SK-N-MC (cell line): ENCODE data around the gene CCDC3.
"Not testable (repeated sequence)": the region's sequence is repeated elsewhere in the genome, so short reads cannot be mapped to it uniquely, and the experiment has no call there.

Experiments used
- DNase-seq: peaks from one replicate; pipeline ENCODE4 v3.0.0-alpha.2; 2011; ENCODE audit warnings: low read depth, low spot score
- H3K27ac ChIP-seq: fragments of 200-600 bp; sonication (generic); 2 replicates; pipeline ENCODE4 v1.5.1; 2016; ENCODE audit warnings: mixed run types
- H3K36me3 ChIP-seq: fragments of 200-600 bp; sonication (generic); 2 replicates; pipeline ENCODE4 v1.6.1; 2017; ENCODE audit warnings: antibody characterized with exemption, low read length, mixed read lengths; ENCODE audit not compliant: insufficient read depth
- H3K4me3 ChIP-seq: fragments of 200-600 bp; sonication (generic); 2 replicates; pipeline ENCODE4 v1.5.1; 2016
- H3K9ac ChIP-seq: fragments of 200-600 bp; sonication (generic); 2 replicates; pipeline ENCODE4 v1.8.0; 2017; ENCODE audit warnings: mixed run types, mixed read lengths; ENCODE audit not compliant: insufficient read length
- H3K9me3 ChIP-seq: fragments of 200-600 bp; sonication (generic); 2 replicates; pipeline ENCODE4 v1.6.1; 2017; ENCODE audit warnings: low read depth, mild to moderate bottlenecking, antibody characterized with exemption, low read length, moderate library complexity, mixed read lengths
- EZH2 ChIP-seq: fragments of 200-600 bp; sonication (generic); IDR thresholded peaks from one replicate; pipeline ENCODE4 v1.6.1; 2017; ENCODE audit warnings: antibody characterized with exemption
- FOXP2 ChIP-seq: optimal IDR thresholded peaks from 2 replicates; pipeline ENCODE3; 2011; ENCODE audit warnings: mild to moderate bottlenecking, moderate library complexity; ENCODE audit not compliant: insufficient read depth; ENCODE audit errors: extremely low read length, control extremely low read depth
- POLR2AphosphoS5 ChIP-seq: IDR thresholded peaks from 2 replicates; pipeline ENCODE4 v1.6.1; 2012; ENCODE audit warnings: mild to moderate bottlenecking, low read depth, low read length, borderline replicate concordance

CCDC3 gene

DNA sequence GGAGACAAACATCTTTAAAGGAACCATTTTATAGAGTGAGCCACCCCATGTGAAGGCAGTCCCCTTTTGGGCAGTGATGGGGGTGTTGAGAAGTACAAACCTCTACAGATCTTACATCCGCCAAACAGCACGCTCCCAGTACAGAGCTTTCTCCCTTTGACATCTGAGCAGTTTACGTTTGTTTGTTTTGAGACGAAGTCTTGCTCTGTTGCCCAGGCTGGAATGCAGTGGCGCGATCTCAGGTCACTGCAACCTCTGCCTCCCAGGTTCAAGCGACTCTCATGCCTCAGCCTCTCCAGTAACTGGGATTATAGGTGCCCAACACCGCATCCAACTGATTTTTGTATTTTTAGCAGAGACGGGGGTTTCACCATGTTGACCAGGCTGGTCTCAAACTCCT, 128.9 kb downstream of the CCDC3 start:
- no peak overlapping the region for H3K27ac ChIP-seq
- no peak for DNase-seq
- no peak overlapping the region for H3K4me3 ChIP-seq
- no peaks in the 10 kb centered on the region for H3K9me3 ChIP-seq
- no peak for TF ChIP-seq POLR2AphosphoS5
- TF ChIP-seq EZH2, result no peak
- TF ChIP-seq FOXP2, result no peak
- H3K36me3 ChIP-seq, result no peaks in the 10 kb centered on the region
- no peak overlapping the region for H3K9ac ChIP-seq

DNA sequence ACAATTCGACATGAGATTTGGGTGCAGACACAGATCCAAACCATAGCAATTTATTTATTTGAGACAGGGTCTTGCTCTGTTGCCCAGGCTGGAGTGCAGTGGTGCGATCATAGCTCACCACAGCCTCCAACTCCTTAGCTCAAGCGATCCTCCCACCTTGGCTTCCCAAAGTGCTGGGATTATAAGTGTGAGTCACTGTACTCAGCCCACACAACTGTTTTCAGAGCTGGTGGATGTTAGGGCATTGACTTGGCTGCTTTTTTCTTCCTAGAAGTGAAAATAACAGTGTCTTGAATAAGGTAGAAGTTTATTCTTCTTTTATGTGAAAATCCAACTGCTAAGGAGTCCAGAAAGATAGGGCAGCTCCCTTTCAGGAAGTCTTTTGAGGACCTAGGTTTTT, 132.1 kb downstream of the CCDC3 start:
- H3K27ac ChIP-seq, result no peak overlapping the region
- no peaks in the 10 kb centered on the region for H3K36me3 ChIP-seq
- H3K9ac ChIP-seq, result no peak overlapping the region
- DNase-seq, result no peak
- no peaks in the 10 kb centered on the region for H3K9me3 ChIP-seq
- H3K4me3 ChIP-seq, result no peak overlapping the region
- no peak for TF ChIP-seq EZH2
- no peak for TF ChIP-seq POLR2AphosphoS5

DNA sequence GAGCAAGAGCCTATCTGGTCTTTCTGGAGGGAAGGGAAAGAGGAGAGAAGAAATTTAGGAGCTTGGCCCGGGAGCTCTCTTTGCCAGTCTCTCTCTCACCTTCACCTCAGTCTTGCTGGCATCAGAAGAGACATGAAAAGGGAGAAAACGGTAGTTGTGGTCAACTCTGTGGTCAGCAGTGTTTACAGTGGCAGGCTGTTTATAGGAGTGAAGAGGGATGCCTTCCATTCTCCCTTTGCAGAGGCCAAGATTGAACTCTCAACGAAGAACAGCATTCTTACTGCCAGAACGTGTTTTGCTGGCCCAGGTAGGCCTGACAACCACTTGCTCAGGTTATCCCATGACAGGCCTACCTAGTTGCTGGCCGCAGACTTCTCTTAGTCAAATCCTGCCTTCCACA, 133.3 kb downstream of the CCDC3 start:
- Histone ChIP-seq H3K27ac (no peak overlapping the region), H3K4me3 (no peak overlapping the region), H3K36me3 (no peaks in the 10 kb centered on the region), H3K9ac (no peak overlapping the region), H3K9me3 (no peaks in the 10 kb centered on the region)
- TF ChIP-seq FOXP2, result no peak
- no peak for TF ChIP-seq EZH2
- no peak for TF ChIP-seq POLR2AphosphoS5
- no peak for DNase-seq

DNA sequence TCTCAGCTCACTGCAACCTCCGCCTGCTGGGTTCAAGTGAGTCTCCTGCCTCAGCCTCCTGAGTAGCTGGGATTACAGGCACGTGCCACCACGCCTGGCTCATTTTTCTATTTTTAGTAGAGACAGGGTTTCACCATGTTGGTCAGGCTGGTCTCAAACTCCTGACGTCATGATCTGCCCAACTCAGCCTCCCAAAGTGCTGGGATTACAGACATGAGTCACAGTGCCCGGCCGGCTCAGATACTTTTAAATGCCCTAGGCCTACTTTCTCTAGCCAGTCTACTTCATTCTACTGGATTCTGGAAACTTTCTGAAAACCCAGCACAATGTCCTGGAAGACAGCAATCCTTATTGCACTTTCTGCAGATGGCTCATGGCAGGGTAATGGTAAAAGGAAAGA, 136.0 kb downstream of the CCDC3 start:
- not testable (repeated sequence) for DNase-seq, H3K9ac ChIP-seq, H3K9me3 ChIP-seq, H3K27ac ChIP-seq, H3K36me3 ChIP-seq, H3K4me3 ChIP-seq

DNA sequence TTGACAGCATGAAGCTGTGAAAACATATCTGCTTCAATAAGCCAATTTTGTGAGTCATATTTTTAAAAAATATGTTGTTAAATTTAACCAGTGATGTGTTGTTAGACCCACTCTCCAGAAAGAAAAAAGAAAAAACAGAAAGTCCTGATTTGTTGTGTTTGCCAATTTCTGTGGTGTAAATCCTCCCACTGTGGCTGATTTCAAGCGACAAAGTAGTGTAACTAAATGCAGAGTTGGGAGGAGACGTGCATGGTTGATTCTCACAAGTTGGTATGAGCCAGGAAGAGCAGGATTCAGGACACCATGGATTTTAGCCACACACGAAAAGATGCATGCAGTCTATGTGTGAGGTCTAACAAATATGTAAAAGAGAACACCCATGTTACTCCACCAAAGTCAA, 139.1 kb downstream of the CCDC3 start:
- no peaks in the 10 kb centered on the region for H3K9me3 ChIP-seq
- no peaks in the 10 kb centered on the region for H3K36me3 ChIP-seq
- H3K27ac ChIP-seq, result no peak overlapping the region
- TF ChIP-seq EZH2 (no peak), FOXP2 (no peak), POLR2AphosphoS5 (no peak)
- H3K4me3 ChIP-seq, result no peak overlapping the region
- no peak for DNase-seq
- H3K9ac ChIP-seq, result no peak overlapping the region

DNA sequence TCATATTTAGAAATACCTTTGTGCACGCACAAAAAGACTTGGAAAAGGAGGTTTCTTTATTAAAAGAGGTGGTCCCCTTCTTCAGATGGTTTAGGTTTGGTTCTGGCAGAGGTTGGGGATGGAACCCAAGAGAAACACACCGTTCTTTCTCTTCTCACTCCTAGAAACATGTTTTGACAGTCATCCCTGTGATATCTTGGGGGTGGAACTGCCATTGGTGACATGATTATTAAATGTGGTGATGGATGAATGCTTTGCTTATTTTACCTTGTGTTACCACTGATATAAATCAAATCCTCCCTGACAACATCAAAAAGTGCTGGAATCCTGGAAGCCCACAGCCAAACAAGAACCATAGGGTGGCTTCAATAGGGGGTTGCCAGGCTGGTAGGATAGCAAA, 146.5 kb downstream of the CCDC3 start:
- no peak overlapping the region for H3K9ac ChIP-seq
- no peaks in the 10 kb centered on the region for H3K36me3 ChIP-seq
- H3K4me3 ChIP-seq, result no peak overlapping the region
- no peak overlapping the region for H3K27ac ChIP-seq
- DNase-seq, result no peak
- no peak for TF ChIP-seq POLR2AphosphoS5
- no peak for TF ChIP-seq FOXP2
- TF ChIP-seq EZH2, result no peak
- no peaks in the 10 kb centered on the region for H3K9me3 ChIP-seq

DNA sequence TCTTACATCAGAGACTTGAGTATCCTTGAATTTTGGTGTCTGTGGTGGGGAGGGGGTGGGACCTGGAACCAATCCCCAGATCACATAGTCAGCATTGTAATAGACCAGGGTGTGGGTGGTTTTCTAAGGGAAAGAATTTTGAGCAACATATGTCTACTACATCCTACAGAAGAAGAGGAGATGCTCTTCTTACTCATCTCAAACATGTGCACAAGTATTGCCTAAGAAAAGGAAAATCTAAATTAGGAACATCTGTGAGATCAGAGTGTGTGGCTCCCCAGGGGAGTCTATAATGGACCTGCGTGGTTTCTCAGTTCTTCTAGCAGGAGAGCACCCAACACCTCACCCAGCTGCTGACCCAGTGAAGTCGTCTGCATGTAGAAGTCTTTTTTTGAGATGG, 148.8 kb downstream of the CCDC3 start:
- H3K9me3 ChIP-seq, result no peaks in the 10 kb centered on the region
- DNase-seq, result no peak
- no peak overlapping the region for H3K4me3 ChIP-seq
- no peak for TF ChIP-seq EZH2
- no peak for TF ChIP-seq FOXP2
- TF ChIP-seq POLR2AphosphoS5, result no peak
- H3K27ac ChIP-seq, result no peak overlapping the region
- no peaks in the 10 kb centered on the region for H3K36me3 ChIP-seq
- H3K9ac ChIP-seq, result no peak overlapping the region

DNA sequence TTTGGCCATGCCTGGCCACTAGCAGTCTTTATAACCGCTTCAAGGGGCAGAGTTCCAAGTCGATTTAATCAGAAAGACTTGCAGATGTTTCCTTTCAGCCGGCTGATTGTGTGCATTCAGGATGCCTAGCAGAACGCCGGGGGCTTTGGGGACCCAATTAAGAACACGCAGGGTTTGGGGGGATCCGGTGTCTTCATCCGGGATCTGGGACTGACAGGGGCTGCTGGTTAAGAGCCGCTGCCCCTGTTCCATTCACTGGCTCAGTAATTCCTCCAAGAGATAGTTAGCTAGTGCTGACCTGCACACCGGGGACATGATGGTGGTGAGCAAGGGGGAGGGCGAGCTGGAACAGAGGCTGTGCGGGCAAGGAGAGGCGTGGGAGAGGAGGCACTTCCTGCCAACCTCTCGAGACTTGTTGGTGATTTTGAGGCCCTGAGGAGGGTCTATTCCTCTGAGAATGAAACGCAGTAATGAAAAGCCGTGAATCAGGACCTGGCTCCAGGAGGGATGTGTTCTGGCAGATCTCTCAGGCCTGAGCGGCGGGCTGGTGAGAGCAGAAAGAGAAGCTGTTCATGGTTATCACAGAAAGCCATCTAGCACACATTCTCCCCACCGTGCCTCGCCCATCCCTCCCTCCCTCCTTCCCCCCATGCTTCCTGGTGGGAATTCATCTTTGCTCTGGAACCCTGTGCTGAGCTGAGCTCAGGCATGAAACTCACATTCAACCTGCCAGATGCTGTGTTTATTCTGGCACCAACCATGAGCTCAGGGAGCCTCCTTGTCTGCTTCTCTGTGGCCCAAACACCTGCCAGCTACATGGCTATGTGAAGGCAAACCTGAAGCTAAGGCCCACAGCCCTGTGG, 152.0 kb downstream of the CCDC3 start:
- H3K27ac ChIP-seq, result no peak overlapping the region
- no peak overlapping the region for H3K9ac ChIP-seq
- H3K4me3 ChIP-seq, result no peak overlapping the region
- no peaks in the 10 kb centered on the region for H3K9me3 ChIP-seq
- no peak for DNase-seq
- no peak for TF ChIP-seq FOXP2
- TF ChIP-seq EZH2, result no peak
- TF ChIP-seq POLR2AphosphoS5, result no peak
- H3K36me3 ChIP-seq, result no peaks in the 10 kb centered on the region
